GM21367 (cell line): Measurements from ENCODE around the gene FSTL4.

Experiments used
- ATAC-seq: cut with Tn5 transposase; IDR thresholded peaks from one replicate; pipeline ENCODE4 v1.9.1; 2021; ENCODE audit not compliant: unreplicated experiment

FSTL4 gene

GRCh38 chr5:133393776-133394476 lies 218.4 kb downstream of the FSTL4 start:
- ATAC-seq: no peak

- ATAC-seq: no peak
Measured at GRCh38 chr5:133392448-133392847, 219.9 kb downstream of the FSTL4 start.

GRCh38 chr5:133391354-133392136 lies 220.8 kb downstream of the FSTL4 start:
- no peak for ATAC-seq

- no peak for ATAC-seq
Measured at GRCh38 chr5:133390416-133391353, 221.7 kb downstream of the FSTL4 start.

- ATAC-seq: no peak
Measured at GRCh38 chr5:133389066-133389590, 223.2 kb downstream of the FSTL4 start.

GRCh38 chr5:133387621-133388020 lies 224.7 kb downstream of the FSTL4 start:
- ATAC-seq: no peak

GRCh38 chr5:133387091-133387490 lies 225.2 kb downstream of the FSTL4 start:
- no peak for ATAC-seq

- ATAC-seq: no peak
Measured at GRCh38 chr5:133386662-133387061, 225.7 kb downstream of the FSTL4 start.

GRCh38 chr5:133385346-133385745 lies 227.0 kb downstream of the FSTL4 start:
- ATAC-seq: no peak

- ATAC-seq: no peak
Measured at GRCh38 chr5:133384903-133385302, 227.4 kb downstream of the FSTL4 start.

- no peak for ATAC-seq
Measured at GRCh38 chr5:133384120-133384855, 228.1 kb downstream of the FSTL4 start.

GRCh38 chr5:133383580-133383939 lies 228.8 kb downstream of the FSTL4 start:
- no peak for ATAC-seq

- no peak for ATAC-seq
Measured at GRCh38 chr5:133382661-133383579, 229.4 kb downstream of the FSTL4 start.

- no peak for ATAC-seq
Measured at GRCh38 chr5:133381571-133382365, 230.6 kb downstream of the FSTL4 start.

GRCh38 chr5:133381041-133381440 lies 231.3 kb downstream of the FSTL4 start:
- ATAC-seq: no peak

GRCh38 chr5:133377736-133378135 lies 234.6 kb downstream of the FSTL4 start:
- no peak for ATAC-seq

- no peak for ATAC-seq
Measured at GRCh38 chr5:133376986-133377385, 235.4 kb downstream of the FSTL4 start.

GRCh38 chr5:133373121-133373870 lies 239.0 kb downstream of the FSTL4 start:
- no peak for ATAC-seq
